MV-4-11 (cell line): Measurements from ENCODE around the gene ADAM19.

Experiments used
- DNase-seq: peaks from one replicate; lab custom pipeline; 2025; lab: John Stamatoyannopoulos, UW

Gene ADAM19, protein sequence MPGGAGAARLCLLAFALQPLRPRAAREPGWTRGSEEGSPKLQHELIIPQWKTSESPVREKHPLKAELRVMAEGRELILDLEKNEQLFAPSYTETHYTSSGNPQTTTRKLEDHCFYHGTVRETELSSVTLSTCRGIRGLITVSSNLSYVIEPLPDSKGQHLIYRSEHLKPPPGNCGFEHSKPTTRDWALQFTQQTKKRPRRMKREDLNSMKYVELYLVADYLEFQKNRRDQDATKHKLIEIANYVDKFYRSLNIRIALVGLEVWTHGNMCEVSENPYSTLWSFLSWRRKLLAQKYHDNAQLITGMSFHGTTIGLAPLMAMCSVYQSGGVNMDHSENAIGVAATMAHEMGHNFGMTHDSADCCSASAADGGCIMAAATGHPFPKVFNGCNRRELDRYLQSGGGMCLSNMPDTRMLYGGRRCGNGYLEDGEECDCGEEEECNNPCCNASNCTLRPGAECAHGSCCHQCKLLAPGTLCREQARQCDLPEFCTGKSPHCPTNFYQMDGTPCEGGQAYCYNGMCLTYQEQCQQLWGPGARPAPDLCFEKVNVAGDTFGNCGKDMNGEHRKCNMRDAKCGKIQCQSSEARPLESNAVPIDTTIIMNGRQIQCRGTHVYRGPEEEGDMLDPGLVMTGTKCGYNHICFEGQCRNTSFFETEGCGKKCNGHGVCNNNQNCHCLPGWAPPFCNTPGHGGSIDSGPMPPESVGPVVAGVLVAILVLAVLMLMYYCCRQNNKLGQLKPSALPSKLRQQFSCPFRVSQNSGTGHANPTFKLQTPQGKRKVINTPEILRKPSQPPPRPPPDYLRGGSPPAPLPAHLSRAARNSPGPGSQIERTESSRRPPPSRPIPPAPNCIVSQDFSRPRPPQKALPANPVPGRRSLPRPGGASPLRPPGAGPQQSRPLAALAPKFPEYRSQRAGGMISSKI

DNA sequence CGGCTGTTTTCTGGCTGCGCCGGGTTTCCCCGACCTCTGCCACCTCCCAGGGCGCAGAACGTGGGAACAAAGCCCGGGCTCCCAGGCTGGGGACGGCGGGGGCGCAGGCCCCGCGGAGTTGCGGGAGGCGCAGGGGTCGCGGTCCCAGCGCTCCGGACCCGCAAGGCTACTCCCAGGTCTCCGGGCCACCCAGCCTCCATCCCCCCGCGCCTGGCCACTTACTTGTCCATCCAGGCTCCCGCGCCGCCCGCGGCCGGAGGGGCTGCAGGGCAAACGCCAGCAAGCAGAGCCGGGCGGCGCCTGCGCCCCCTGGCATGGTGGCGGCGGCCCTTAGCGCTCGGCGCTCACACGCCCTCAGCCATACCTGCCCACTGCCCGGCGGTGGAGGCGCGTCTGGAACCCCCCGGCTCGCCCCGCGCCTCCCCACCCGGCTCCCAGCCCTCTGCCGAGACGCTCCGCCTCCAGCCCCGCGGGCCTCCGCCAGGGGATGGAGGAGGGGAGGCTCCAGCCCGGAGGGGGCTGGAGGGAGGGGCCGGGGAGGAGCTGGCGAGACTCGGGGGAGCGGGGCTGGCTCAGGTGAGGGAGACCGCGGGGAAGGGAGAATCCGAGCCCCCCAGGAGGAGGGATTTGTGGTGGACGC lies at the start of gene ADAM19:
Gene ADAM19, minus strand, starts transcription at position 395 of the 640 bp plus-strand sequence. Its CDS starts 79 bp downstream, at position 316.
- no peak for DNase-seq

DNA sequence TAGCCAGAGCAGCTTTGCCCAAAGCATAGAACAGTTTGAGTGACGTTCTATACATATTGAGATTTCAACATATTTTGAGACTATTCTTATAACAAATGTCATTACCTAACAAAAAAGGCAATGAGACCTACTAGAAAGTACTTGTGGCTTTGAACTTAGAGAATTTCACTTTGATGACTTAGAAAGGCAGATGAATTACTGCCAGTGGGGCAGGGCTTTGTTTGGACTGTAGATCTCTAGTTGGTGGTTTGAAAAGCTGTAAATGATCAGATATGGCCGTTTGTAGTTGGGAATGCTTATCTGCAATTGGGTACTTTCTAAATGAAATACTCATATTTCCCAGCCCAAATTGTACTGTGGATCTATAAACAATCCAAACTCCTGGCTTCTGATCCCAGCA lies 48.6 kb upstream of the ADAM19 start:
- DNase-seq = peak; percentile 25

DNA sequence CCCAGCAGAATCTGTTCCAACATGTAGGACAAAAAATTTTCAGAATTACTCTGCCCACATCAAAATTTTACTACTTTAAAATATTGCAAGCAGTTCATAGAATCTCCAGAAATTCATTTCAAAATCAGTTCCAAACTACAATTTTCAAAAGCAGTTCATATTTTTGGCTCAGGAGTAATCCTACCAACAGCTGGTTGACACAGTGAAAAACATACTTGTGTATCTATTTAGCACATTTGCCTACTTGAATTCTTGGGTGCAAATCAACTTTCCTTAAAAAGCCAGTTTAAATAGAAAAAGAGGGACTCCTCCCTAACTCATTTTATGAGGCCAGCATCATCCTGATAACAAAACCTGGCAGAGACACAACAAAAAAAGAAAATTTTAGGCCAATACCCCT lies 45.2 kb upstream of the ADAM19 start:
- DNase-seq = no peak

DNA sequence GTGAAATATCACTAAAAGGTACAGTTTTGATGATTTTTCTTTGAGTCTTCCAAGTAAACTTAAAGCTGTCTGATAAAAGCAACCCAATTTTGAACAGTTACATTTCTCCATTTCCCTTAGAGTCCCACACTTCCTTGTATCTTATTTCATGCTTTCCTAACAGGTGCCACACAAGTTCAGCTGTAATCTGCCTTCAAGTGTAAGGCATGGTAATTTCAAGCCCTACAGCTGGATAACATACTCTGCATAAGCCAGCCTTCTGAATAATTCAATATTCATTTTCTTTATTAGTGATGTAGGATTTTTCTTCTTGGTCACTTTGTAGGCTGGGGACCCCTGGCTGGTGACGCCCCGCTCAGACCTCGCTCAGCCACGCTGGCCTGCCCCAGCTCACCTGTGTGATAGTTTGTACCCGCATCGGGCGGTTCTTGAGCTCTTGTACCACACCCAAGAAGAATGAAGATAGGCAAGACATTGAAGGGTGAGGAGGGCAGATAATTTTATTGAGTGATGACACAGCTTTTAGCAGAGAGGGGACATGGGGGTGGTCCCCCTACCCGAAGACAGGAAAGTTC lies 42.7 kb upstream of the ADAM19 start:
- DNase-seq = no peak

DNA sequence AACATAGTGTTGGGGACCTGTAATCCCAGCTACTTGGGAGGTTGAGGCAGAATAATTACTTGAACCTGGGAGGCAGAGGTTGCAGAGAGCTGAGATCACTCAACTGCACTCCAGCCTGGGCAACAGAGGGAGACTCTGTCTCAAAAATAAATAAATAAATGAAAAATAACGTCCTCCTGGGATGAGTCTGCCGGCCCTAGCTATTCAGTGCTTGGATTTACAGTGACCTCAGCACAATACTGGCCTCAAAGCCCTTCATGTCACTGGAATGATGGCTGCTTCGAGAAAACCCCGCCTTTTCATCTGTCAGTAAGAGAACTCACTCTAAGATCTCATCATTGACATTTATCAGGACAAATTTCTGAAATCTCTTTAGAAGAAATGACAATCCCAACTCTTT lies 41.2 kb upstream of the ADAM19 start:
- no peak for DNase-seq

DNA sequence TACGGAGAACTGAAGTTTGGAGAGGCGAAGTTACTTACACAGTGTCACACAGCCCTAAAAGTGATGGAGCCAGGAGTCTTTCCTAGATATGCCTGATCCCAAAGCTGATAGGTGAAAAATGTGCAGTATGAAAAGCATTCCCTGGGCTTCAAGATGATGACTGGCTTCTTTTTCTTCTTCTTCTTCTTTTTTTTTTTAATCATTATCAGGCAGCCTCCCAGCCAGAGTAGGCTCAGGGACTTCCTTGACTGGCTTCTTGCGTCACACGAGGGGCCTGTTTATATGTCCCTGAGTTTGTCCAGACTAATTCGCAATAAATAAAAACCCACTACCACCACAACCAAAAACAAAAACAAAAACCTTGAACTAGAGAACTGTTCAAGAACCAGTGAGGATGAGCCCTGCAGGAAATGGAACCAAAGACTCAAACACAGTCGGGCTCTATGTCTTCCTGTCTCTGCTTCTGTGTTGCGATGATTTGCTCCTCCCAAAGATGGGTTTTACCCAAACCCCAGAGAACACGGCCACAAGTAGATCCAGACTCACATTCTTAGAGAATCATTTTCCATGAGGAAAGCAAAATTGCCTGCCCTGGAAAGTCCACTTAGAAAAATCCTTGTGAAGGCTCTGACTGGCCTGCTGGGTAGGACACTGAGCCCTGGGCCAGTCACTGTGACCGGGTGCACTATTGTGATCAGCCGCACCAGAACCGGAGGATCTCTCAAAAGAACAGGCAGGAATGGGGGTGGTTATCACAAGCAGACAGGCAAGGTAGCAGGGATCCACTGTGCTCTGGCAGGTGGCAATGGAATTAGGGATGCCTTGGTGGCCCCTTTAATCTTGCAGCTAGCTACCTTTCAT lies 38.0 kb upstream of the ADAM19 start:
- peak; percentile 40 for DNase-seq

DNA sequence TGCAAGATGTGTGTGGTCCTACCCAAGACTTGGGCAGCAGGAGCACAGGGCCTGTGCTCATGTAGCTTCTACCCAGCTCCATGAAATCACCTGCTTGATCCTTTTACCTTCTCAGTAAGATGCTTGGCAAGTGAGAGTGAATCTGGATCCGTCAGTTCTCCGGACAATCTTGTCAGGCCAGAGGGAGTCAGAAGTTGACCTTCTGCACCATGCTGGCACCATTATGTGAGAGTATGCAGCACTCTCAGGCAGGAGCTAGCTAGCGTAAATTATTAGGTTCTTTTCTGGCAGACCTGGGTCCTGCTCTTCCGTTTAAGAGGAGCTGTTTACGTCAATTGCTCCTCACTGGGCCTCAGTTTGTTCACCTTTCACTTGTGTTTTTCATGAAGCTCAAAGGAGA lies 37.0 kb upstream of the ADAM19 start:
- no peak for DNase-seq

DNA sequence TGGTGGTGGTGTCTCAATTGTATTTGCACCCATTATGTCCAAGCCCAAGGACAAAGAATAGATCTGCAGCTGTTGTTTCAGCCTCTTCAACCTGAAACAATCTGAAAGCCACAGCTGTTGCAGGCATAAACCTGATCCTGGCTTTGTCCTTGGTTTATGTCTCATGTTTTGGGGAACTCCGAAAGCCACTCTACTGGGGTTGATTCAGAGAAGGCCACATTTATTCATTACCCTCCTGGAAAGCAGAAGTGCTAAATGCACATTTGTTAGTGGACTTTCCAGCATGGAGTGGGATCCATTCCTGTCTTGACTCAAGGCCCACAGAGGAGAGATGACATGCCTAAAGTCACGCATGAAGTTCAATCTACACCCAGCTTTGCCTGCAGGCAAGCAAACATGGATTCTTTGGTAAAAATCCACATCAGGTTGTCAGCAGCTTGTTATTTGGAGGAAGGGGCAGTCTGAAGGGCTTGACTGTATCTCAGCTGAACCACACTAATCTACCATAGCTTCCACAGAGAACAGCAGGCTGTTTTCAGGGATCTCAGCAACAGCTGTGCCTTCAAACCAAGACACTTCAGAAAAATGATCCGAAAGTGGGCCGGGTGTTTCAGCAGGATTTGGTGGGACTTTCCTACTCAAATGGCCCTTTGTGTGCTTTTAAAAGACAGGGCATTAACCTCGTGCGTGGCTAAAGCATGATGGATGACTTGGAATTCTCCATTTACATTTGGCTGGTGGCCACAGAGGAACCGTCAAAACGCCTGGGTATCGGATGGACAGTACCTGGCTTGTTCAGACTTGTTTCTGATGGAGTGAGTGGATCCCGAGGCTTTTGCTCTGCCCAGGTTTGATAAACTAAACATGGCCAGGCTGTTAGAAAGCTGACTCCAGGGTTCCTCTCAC lies 36.2 kb upstream of the ADAM19 start:
- DNase-seq = peak; percentile 86

DNA sequence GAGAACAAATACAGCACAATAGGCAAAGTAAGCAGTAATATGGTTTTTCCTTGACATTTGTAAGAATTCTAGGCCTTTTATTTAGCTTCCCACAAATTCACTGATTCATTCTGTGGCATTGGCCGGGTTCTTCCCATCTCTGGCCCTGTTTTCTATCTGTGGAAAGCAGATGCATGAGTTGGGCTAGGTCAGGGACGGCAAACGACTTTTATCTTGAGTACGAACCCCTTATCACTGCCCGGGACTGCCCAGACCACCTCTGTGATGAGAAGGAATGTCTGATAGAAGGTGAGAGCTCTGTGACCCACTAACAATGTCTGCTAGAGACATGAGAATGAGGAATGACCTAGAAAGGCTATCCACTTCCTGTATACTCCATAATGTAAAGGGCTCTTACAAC lies 35.4 kb upstream of the ADAM19 start:
- no peak for DNase-seq

DNA sequence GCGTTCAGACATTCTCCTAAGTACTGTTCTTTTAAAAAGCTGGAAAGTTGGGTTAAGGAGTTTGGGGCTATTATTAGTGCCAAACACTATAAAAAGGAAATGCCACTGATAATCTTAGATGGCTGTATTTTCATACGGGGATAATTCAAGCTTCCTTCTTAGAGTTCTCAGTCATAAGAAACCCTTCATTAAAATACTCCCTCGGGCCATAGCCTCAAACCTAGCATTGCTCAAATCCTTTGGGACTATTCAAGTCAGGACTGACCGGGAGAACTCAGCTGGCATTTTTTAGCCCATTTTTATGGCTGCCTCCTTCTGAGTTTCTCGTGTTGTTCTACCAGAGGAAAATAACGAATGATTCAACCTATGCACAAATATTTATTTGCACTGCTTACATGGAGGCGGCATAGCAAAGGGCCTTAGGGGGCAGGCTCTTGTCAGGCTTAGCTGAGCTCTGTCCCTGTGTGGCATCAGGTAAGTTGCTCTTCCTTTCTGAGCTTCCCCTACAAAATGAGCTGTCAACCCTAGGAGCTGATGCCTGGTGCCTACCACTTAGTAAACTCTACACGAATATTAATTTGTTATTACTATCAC lies 33.5 kb upstream of the ADAM19 start:
- DNase-seq = no peak

DNA sequence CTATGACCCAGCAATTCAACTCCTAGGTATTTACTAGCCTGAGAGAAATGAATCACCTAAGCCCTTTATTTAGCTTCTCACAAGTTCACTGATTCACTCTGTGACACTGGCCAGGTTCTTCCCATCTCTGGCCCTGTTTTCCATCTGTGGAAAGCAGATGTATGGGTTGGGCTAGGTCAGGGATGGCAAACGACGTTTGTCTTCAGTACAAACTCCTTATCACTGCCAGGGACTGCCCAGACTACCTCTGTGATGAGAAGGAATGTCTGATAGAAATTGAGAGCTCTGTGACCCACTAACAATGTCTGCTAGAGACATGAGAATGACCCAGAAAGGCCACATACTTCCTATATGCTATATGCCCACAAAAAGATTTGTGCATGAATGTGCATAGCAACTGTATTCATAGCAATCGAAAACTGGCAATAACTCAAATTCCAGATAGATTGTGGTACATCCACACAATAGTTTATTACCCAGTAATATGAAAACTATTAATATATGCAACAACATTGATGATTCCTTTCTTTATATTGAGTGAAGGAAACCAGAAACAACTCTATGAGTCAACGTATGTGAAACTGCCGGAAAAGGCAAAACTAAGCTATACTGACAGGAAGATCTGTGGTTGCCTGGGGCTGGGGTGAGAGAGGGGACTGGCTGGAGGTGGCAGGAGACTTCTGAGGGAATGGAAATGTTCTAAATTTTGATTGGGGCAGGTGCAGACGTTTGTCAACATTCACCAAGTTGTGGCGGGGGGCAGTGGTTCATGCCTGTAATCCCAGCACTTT lies 32.0 kb upstream of the ADAM19 start:
- peak; percentile 62 for DNase-seq

DNA sequence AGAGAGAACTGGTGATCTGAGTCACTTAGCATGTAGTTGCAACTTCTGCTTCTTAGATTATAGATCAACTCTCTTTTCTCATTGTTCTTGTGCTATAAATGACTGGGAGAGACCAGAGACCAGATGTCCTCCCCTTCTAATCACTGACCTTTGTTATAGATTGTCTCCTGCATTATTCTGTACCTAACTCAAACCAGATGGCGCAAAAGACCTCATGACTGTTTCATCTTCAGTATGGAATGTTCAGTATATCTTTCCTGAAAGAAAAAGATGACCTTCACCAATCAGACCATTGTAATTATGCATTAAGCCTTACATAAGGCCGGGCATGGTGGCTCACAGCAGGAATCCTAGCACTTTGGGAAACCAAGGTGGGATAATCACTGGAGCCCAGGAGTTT lies 30.5 kb upstream of the ADAM19 start:
- no peak for DNase-seq

DNA sequence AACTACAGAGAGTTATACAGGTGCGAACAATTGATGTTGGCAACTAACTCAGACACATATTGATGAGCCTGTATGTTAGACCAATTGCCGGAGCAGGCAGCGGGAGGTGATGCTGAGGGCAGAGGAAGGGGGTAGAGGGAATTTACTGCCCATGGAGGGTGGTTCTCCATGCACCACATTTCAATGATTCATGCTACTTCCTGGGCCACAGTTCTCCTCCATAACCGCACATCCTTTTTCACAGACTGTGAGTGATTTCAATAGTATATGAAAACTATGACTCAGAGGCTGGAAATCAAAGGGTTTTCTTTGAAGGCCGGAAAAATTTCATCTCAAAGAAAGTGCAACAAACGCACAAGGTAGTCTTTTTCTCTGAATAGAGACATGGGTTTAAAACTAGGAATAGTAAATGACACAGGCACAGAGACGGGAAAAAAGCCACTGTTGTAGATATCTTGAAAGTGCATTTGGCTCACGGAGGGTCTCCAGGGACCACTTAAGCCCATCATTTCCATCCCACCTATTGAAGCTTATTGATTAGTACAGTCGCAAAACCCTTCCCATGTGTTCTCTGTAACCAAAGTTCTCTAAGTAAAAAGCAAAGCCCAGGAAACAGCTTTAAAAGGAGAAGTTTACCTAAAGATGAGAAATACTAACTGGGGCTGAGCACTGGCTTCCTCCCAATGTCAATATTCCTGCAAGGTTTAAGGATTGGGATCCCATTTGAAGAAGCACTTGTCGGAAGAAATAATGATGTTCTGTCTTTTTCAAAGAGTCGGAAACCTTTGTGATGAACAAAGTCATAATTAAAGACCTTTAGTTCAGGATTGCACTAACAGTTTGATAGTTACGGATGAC lies 28.0 kb upstream of the ADAM19 start:
- peak; percentile 94 for DNase-seq

DNA sequence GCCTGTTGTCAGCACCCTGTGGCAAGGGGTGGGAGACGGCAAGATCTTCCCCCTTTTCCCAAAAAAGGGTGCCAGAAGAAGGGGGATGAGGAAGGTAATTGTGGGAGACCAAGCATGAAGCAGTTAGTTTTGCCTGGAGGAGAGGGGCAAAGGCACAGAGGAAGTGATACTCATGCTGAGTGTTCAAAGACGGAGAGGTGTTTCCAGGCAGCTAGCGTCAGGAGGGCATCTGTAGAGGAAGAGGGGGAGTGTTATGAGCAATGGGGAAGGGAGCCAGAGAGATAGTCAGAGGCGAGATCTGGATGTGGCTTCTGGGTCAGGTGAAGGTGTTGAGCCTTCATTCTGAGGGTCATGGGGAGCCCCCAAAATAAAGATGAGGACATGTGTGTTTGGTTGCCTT lies 26.9 kb upstream of the ADAM19 start:
- peak; percentile 67 for DNase-seq

DNA sequence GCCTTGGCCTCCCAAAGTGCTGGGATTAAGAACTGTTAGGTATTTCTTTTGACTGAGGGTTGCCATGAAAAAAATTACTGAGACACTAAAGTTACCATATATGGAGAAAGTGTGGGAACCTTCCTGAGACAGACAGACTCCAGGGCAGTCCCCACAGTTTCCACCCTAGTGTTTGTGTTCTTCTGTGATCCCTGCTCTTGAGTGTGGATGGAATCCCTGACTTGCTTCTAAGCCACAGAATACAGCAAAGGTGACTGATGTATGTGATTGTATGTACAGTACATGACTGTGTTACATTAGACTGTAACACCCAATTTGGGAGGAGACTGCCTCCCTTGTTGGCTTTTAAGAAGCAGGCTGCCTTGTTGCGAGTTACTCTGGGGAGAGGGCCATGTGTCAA lies 24.7 kb upstream of the ADAM19 start:
- no peak for DNase-seq

DNA sequence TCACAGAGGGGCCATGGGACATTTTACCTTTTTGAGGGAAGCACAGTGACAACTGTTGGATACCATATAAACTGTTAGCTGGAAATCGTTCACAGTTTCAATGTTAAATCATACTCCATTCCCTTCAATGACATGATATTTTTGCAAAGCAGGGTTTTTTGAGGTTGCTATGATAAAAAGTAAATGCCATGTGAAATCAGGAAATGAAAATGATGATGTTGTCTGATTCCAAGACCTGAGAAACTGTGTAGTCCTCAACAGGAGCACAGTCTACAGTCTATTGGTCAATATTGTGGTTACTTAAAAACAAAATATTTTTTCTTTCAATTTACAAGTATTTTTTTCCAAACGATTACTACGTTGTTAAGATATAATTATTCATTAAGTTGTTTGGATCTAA lies 24.0 kb upstream of the ADAM19 start:
- peak; percentile 65 for DNase-seq

DNA sequence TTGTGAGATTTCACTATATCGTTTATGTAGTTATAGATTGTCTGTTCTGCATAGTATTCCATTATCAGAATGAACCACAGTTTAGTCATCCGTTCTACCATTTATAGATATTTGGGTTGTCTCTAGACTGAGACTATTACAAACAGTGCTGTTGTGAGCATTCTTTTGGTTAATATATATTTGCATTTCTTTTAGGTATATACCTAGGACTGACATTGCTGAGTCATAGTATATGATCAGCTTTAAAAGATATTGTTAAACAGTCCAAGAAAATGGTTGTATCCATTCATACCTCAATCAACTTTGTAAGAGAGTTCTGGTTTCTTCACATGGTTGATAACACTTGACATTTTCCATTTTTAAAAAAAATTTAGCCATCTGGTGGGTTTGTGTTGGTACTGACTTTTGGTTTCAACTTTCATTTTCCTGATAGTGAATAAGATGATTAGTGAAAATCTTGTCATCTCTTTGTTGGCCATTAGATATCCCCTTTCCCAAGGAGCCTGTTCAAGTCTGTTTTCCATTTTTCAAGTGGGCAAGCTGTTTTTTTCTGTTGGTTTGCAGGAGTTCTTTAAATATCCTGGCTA lies 22.9 kb upstream of the ADAM19 start:
- DNase-seq = no peak

DNA sequence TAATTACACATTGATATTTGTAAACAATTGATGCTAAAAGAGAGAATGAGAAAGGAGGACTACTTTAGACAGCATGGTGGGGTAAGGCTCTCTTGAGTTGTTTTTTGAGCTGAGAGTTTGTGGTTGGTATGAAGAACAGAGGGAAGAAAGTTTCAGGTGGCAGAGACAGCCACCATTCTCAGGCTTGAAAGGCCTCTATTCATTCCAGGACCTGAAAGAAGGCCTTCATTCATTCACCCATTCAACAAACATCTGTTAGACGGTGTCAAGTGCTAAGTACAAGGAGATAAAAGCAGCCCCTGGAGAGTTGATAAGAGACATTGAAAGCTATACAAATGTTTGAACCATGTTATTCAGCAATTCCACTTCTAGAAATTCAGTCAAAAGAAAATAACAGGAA lies 21.7 kb upstream of the ADAM19 start:
- no peak for DNase-seq
